Common myeloid progenitor, CD34-positive (primary cell): ENCODE measurements around the gene SEMA6A.

Source experiments
- CTCF ChIA-PET: fragments of 350-600 bp; sonication (Branson Sonifier 250); formaldehyde crosslinking; loops from one replicate; lab custom pipeline; 2021; ENCODE audit warnings: antibody characterized with exemption; lab: Charles Lee
- POLR2A ChIA-PET: fragments of 350-600 bp; sonication (Branson Sonifier 250); formaldehyde crosslinking; loops from one replicate; lab custom pipeline; 2021; ENCODE audit warnings: antibody characterized with exemption; lab: Charles Lee
- DNase-seq, 3 donors: peaks; one replicate each; pipeline versions ENCODE4 v3.0.0 to v3.0.0-alpha.2; 2013
- H3K27ac ChIP-seq, 2 experiments: 1 replicate in 1 of 2; 2 replicates in 1 of 2; pipeline ENCODE4 v1.7.0; 2013; ENCODE audit warnings: inconsistent platforms in 2 of 2, low read length in 2 of 2, mild to moderate bottlenecking in 2 of 2, low read depth in 1 of 2, moderate library complexity in 1 of 2; ENCODE audit not compliant: severe bottlenecking in 2 of 2, insufficient read depth in 1 of 2, poor library complexity in 1 of 2
- H3K27me3 ChIP-seq, 5 experiments: replicated peaks in 2 of 5; 1 replicate in 3 of 5; 2 replicates in 2 of 5; pipeline versions ENCODE4 v1.6.1 to v1.7.0; 2013; ENCODE audit warnings: low read length in 4 of 5, mild to moderate bottlenecking in 2 of 5, moderate library complexity in 2 of 5, inconsistent platforms in 1 of 5; ENCODE audit not compliant: insufficient read depth in 5 of 5, control insufficient read depth in 4 of 5
- H3K36me3 ChIP-seq, 4 experiments: 1 replicate in 2 of 4; 2 replicates in 2 of 4; pipeline versions ENCODE4 v1.6.1 to v1.7.0; 2013; ENCODE audit warnings: low read length in 3 of 4, control low read depth in 1 of 4, mild to moderate bottlenecking in 1 of 4; ENCODE audit not compliant: control insufficient read depth in 4 of 4, insufficient read depth in 4 of 4
- H3K4me1 ChIP-seq, 4 experiments: 1 replicate in 3 of 4; 2 replicates in 1 of 4; pipeline versions ENCODE4 v1.6.1 to v1.7.1; 2013; ENCODE audit warnings: low read length in 3 of 4, mild to moderate bottlenecking in 3 of 4, control low read depth in 1 of 4, inconsistent platforms in 1 of 4, moderate library complexity in 1 of 4; ENCODE audit not compliant: control insufficient read depth in 4 of 4, insufficient read depth in 4 of 4; ENCODE audit errors: control extremely low read depth in 1 of 4
- H3K4me3 ChIP-seq, 7 experiments: 1 replicate in 4 of 7; 2 replicates in 3 of 7; pipeline versions ENCODE4 v1.5.1 to v1.7.0; 2013; ENCODE audit warnings: mild to moderate bottlenecking in 7 of 7, low read length in 6 of 7, moderate library complexity in 6 of 7, inconsistent platforms in 2 of 7, low read depth in 2 of 7, control low read depth in 1 of 7; ENCODE audit not compliant: insufficient read depth in 4 of 7, control insufficient read depth in 1 of 7; ENCODE audit errors: extremely low read depth in 1 of 7
- H3K9me3 ChIP-seq, 5 experiments: 1 replicate in 4 of 5; 2 replicates in 1 of 5; pipeline versions ENCODE4 v1.6.1 to v1.7.1; 2013; ENCODE audit warnings: low read length in 4 of 5, mild to moderate bottlenecking in 2 of 5, inconsistent platforms in 1 of 5, low read depth in 1 of 5, moderate library complexity in 1 of 5; ENCODE audit not compliant: control insufficient read depth in 4 of 5, insufficient read depth in 2 of 5; ENCODE audit errors: control extremely low read depth in 1 of 5
- WGBS: methylation state at CpG from one replicate; pipeline ENCODE4 v1.1.5; 2013; ENCODE audit not compliant: insufficient coverage; 5-methylcytosine and 5-hydroxymethylcytosine counted together

The SEMA6A gene

GRCh38 chr5:116531117-116531516 is 43.5 kb downstream of the SEMA6A start:
- Histone ChIP-seq H3K9me3 (no peaks in the 10 kb centered on the region), H3K27ac (no peak overlapping the region), H3K4me3 (no peak overlapping the region), H3K4me1 (no peaks in the 10 kb centered on the region), H3K27me3 (no peaks in the 10 kb centered on the region), H3K36me3 (no peaks in the 10 kb centered on the region)
- CTCF ChIA-PET: no interaction called here
- POLR2A ChIA-PET: no interaction called here
- WGBS: 100% methylated on average over 3 of the region's 5 CpGs
- DNase-seq: no peak

GRCh38 chr5:116530276-116530675 is 44.3 kb downstream of the SEMA6A start:
- 100% methylated on average over 1 of the region's 4 CpGs for WGBS
- Histone ChIP-seq H3K4me3 (no peak overlapping the region), H3K36me3 (no peaks in the 10 kb centered on the region), H3K27ac (no peak overlapping the region), H3K9me3 (no peaks in the 10 kb centered on the region), H3K4me1 (no peaks in the 10 kb centered on the region), H3K27me3 (no peaks in the 10 kb centered on the region)
- ChIA-PET POLR2A (no interaction called here), CTCF (no interaction called here)
- DNase-seq: no peak

GRCh38 chr5:116529615-116530014 is 45.0 kb downstream of the SEMA6A start:
- Histone ChIP-seq H3K4me3 (no peak overlapping the region), H3K4me1 (no peaks in the 10 kb centered on the region), H3K27me3 (no peaks in the 10 kb centered on the region), H3K36me3 (no peaks in the 10 kb centered on the region), H3K27ac (no peak overlapping the region), H3K9me3 (no peaks in the 10 kb centered on the region)
- CTCF ChIA-PET: no interaction called here
- DNase-seq: no peak
- WGBS: 100% methylated on average over 2 of the region's 4 CpGs
- POLR2A ChIA-PET: no interaction called here

- Histone ChIP-seq H3K4me1 (no peaks in the 10 kb centered on the region), H3K36me3 (no peaks in the 10 kb centered on the region), H3K9me3 (no peaks in the 10 kb centered on the region), H3K4me3 (no peak overlapping the region), H3K27ac (no peak overlapping the region), H3K27me3 (no peaks in the 10 kb centered on the region)
- POLR2A ChIA-PET: no interaction called here
- no peak for DNase-seq
- CTCF ChIA-PET: no interaction called here
- WGBS: 90% methylated on average over 6 of the region's 7 CpGs
Observed at GRCh38 chr5:116528519-116529234, 45.9 kb downstream of the SEMA6A start.

- DNase-seq: no peak
Observed at GRCh38 chr5:116527582-116527981, 47.0 kb downstream of the SEMA6A start.

GRCh38 chr5:116525674-116526073 is 48.9 kb downstream of the SEMA6A start:
- ChIA-PET CTCF (interaction anchor here (1.3 kb wide), 1 partner anchor 389 kb away, joined by 3 read pairs; no protein-coding TSS in a partner anchor), POLR2A (no interaction called here)

More at GRCh38 chr5:116527582-116527981, 47.0 kb downstream of the SEMA6A start:
- no peak overlapping the region for H3K27ac ChIP-seq
- whole genome bisulfite sequencing: 91% methylated on average over 4 of the region's 6 CpGs
- H3K9me3 ChIP-seq: no peaks in the 10 kb centered on the region
- no peaks in the 10 kb centered on the region for H3K4me1 ChIP-seq
- CTCF ChIA-PET: no interaction called here
- H3K4me3 ChIP-seq: no peak overlapping the region
- no peaks in the 10 kb centered on the region for H3K27me3 ChIP-seq
- H3K36me3 ChIP-seq: no peaks in the 10 kb centered on the region
- POLR2A ChIA-PET: no interaction called here

GRCh38 chr5:116524966-116525365 is 49.7 kb downstream of the SEMA6A start:
- no peak overlapping the region for H3K27ac ChIP-seq
- POLR2A ChIA-PET: no interaction called here
- WGBS: no CpG with 5 or more reads among the region's 2 CpGs
- no peaks in the 10 kb centered on the region for H3K27me3 ChIP-seq
- H3K4me3 ChIP-seq: no peak overlapping the region
- no peaks in the 10 kb centered on the region for H3K9me3 ChIP-seq
- H3K36me3 ChIP-seq: no peaks in the 10 kb centered on the region
- no peaks in the 10 kb centered on the region for H3K4me1 ChIP-seq
- CTCF ChIA-PET: interaction anchor here (1.3 kb wide), 1 partner anchor 388 kb away, joined by 3 read pairs; no protein-coding TSS in a partner anchor
- DNase-seq: no peak

More at GRCh38 chr5:116525674-116526073, 48.9 kb downstream of the SEMA6A start:
- WGBS: no CpG with 5 or more reads among the region's 3 CpGs
- Histone ChIP-seq H3K27me3 (no peaks in the 10 kb centered on the region), H3K4me3 (no peak overlapping the region), H3K36me3 (no peaks in the 10 kb centered on the region), H3K27ac (no peak overlapping the region), H3K4me1 (no peaks in the 10 kb centered on the region), H3K9me3 (no peaks in the 10 kb centered on the region)
- no peak for DNase-seq
